ENCODE data around the gene AGXT.

DNA sequence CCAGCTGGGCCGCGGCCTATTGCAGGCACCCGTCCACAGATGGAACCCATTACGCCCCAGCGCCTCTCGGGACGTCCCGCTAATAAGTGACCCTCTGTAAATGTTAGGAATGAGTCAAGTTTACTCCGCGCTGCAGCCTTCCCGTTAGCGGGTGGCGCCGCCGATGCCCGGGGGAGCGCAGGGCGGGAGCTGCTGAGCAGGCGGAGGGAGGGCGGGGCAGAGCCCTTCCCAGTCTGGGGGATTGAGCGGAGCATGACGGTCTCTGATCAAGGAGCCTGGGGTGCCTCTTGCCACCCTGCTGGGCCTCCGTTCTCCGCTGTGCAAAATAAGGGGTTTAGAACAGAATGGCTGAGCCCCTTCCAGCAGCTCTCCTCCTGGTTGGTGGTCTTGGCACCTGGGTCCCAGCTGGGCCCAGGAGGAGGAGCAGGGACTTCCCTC, 48.0 kb downstream of the AGXT start:
- TF ChIP-seq POLR2AphosphoS5 (IDR thresholded peaks at IDR 0.05), result peak; percentile 78
- no peak for TF ChIP-seq CTCF (IDR thresholded peaks at IDR 0.05)
